Lung microvascular endothelial cell (primary cell): ENCODE measurements around the gene NUP93. TPM values are rescaled to one million over a fixed set of nuclear protein-coding genes. Genes with fewer than 3 reads are reported as not detected.
A peak's percentile ranks its signal among the peaks of the same experiment; 100 is the strongest.

Source experiments
- DNase-seq, 2 donors: peaks; one replicate each; pipeline versions ENCODE4 v3.0.0 to v3.0.0-alpha.2; 2010; ENCODE audit warnings: low read depth in 2 of 2
- total RNA-seq: library from RNA; depleted of rRNA; stranded (reverse); fragments of >200 nt; gene quantifications from 2 replicates; pipeline ENCODE4 v1.2.1, GENCODE V29; 2014

The NUP93 gene
- total RNA-seq, result 50.2 and 58.6 TPM in 2 replicates

GRCh38 chr16:56729735-56730662 is at the start of gene NUP93:
Gene NUP93, plus strand, starts transcription at chr16:56730129. Its CDS starts 18,119 bp downstream, at chr16:56748248.
- peak; percentile 93 for DNase-seq

- peak; percentile 84 to 90 for DNase-seq
Measured at GRCh38 chr16:56681939-56682702, 47.8 kb upstream of the NUP93 start, which contains the start of gene MT1X. Gene MT1X, plus strand, starts transcription at chr16:56682470. Its CDS starts 71 bp downstream, at chr16:56682541.

- no peak for DNase-seq
Measured at GRCh38 chr16:56682703-56683397, 47.1 kb upstream of the NUP93 start.

- DNase-seq, result no peak
Measured at GRCh38 chr16:56683424-56684172, 46.3 kb upstream of the NUP93 start.

- DNase-seq, result no peak
Measured at GRCh38 chr16:56684256-56684925, 45.5 kb upstream of the NUP93 start.

GRCh38 chr16:56684926-56685590 is 44.9 kb upstream of the NUP93 start:
- DNase-seq, result no peak

GRCh38 chr16:56686758-56687157 is 43.2 kb upstream of the NUP93 start:
- DNase-seq, result no peak

- DNase-seq, result no peak
Measured at GRCh38 chr16:56688762-56689161, 41.2 kb upstream of the NUP93 start.

- peak in 1 of 2 donors; percentile 18 for DNase-seq
Measured at GRCh38 chr16:56689171-56689570, 40.8 kb upstream of the NUP93 start.

GRCh38 chr16:56690420-56691122 is 39.4 kb upstream of the NUP93 start:
- DNase-seq, result no peak

- no peak for DNase-seq
Measured at GRCh38 chr16:56691885-56692284, 38.0 kb upstream of the NUP93 start.

GRCh38 chr16:56695246-56695645 is 34.7 kb upstream of the NUP93 start:
- no peak for DNase-seq

- DNase-seq, result no peak
Measured at GRCh38 chr16:56697456-56698155, 32.3 kb upstream of the NUP93 start.

- no peak for DNase-seq
Measured at GRCh38 chr16:56700195-56700594, 29.7 kb upstream of the NUP93 start.

GRCh38 chr16:56700631-56701030 is 29.3 kb upstream of the NUP93 start:
- DNase-seq, result no peak

GRCh38 chr16:56701534-56701933 is 28.4 kb upstream of the NUP93 start:
- no peak for DNase-seq

GRCh38 chr16:56702836-56703235 is 27.1 kb upstream of the NUP93 start:
- DNase-seq, result no peak
